Measurements from ENCODE around the gene GFM1. TPM values are rescaled to one million over a fixed set of nuclear protein-coding genes. Genes with fewer than 3 reads are reported as not detected.

GFM1 gene
- polyA plus RNA-seq (2013, experiment 1 of 2; ENCODE audit: insufficient read length): 22.8 TPM
- 23.7 TPM for polyA plus RNA-seq (2013, experiment 2 of 2; ENCODE audit: insufficient read length)

GRCh38 chr3:158644345-158644908 lies at the start of gene GFM1:
Gene GFM1, plus strand, starts transcription at chr3:158644527. Its CDS starts 108 bp downstream, at chr3:158644635.
- DNase-seq: peak; percentile 95

DNA sequence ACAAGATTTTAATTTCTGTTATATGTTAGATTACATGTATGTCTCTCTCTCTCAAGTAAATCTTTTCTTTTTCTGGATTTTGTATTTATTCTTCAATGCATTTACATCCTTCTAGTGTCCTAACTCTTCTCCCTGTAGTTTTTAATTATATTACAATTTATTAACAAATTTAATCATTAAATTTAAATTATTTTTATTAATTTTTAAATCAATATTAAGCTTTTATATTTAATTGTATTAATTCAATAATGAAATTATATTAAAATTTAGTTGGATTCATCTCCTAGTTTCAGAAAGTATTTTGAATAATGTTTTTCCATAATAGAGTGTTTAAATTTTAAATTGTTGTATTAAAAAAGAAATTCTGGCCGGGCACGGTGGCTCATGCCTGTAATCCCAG lies 43.5 kb upstream of the GFM1 start:
- DNase-seq: no peak

DNA sequence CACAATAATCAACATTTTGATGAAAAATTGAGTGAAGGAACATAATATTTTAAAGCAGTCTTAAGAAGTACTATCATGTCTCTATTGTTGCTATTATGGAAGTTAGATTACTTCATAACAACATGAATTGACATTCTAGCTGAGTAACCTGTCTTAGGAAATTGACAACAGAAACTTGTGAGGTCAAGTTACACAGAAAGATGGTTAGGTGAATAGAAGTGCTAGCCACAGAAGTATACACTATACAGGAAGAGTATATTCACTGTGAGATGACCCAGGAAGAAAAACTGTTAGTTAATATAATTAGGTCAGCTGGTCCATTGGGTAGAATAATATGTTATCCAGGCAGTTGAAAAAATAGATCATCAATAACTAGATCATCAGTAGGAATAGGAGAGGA lies 42.1 kb upstream of the GFM1 start:
- DNase-seq: no peak

DNA sequence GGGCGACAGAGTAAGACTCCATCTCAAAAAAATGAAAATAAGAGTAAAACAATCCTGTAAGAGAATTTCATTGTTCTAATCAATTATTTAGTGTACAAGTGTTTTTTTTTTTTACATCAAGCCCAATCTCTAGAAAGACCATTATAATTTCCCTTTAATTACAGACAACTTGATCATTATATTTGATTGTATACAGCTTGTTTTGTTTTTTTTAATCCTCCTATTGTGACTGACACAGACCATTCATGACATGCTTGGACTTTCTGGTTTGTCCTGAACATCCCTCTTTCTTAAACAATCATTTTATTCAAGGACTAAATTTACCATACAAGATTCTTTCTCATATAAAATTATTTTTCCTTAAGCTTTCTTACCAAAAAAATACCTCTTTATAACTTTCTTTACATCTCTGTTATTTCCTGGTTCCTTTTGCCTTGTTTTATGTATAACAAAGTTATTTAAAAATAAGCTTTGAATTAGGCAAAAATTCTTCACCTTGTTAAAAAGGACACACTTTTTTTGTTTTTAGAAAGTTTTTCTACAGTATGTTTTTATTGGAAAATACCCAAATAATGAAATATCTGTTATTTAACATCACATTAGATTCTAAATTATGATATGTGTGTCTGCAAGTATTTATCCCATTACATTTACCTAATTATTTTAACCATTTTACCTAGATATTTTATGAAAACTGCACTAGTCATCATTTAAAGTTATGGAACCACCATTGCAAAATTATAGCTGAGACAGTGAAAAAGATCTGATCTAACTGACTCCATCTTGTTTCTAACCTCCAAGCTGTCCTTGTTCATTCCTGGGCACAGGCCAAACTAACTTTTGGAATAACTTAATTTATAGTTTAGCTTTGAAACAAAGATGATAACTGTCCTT lies 26.1 kb upstream of the GFM1 start:
- DNase-seq: no peak

DNA sequence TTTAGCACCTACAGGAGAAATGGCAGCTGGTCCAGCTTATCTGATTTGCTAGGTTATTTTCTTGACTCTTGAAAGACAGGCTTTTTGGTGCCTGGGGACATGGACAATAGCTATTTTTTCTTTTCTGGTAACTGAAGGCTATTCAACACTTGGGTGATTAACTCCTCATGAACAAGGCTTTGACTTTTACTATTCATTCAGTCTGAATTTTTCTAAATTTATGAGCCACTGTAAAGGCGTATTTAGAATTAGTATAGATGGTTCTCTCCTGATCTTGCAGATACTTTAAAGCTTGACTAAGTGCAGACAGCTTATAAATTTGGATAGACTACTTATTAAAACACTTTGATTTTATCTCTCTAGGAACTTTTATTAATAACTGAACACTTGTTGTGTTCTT lies 18.4 kb upstream of the GFM1 start:
- no peak for DNase-seq

DNA sequence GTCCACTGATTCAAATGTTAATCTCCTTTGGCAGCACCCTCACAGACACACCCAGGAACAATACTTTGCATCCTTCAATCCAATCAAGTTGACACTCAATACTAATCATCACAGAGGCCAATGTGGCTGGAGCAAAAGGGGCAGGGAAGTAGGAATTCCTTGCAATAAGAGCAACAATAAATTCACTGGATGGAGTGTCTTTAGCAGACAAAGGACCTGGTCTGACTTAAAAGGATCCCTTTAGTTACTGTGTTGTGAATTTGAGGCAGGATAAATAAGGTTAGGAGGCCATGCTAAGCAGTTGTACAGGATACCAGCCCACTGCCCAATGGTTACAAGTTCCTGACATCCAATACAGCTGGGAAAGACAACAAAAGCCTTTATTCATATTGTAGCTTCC lies 12.3 kb upstream of the GFM1 start:
- DNase-seq: no peak

DNA sequence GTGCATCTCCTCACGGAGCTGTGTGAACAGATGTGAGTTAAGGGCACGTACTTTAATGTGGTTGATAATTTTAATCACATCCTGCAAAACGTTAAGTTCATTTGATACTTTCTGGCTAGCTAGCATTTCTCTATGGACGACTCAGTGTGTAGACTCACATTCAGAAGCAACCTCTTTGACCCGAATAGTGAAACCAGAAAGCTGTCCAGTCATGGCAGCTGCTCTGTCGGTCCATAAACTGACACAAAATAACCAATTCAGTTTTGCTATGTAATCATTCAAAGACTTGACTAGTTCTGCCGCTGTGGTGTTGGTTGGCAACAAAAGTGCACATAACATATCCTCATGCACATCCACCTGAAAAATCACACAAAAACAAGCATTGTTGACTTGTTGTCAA lies 3.7 kb upstream of the GFM1 start:
- no peak for DNase-seq

DNA sequence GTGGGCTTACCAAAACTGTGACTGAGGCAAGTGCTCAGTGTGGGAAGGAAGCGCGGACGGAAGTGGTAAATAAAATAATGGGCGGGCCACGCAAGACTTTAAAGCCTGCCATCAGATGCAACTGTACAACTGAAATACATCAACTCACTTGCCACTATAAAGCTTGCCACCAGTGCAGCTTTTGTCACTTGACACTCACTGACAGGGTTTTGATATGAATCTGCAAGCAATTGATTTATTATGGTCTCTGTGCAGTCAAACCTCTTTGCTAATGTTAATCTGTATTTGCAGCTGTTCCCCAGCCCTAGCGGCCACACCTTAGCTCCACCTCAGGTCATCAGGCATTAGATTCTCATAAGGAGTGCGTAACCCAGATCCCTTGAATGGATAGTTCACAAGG lies 2.3 kb upstream of the GFM1 start:
- DNase-seq: no peak

DNA sequence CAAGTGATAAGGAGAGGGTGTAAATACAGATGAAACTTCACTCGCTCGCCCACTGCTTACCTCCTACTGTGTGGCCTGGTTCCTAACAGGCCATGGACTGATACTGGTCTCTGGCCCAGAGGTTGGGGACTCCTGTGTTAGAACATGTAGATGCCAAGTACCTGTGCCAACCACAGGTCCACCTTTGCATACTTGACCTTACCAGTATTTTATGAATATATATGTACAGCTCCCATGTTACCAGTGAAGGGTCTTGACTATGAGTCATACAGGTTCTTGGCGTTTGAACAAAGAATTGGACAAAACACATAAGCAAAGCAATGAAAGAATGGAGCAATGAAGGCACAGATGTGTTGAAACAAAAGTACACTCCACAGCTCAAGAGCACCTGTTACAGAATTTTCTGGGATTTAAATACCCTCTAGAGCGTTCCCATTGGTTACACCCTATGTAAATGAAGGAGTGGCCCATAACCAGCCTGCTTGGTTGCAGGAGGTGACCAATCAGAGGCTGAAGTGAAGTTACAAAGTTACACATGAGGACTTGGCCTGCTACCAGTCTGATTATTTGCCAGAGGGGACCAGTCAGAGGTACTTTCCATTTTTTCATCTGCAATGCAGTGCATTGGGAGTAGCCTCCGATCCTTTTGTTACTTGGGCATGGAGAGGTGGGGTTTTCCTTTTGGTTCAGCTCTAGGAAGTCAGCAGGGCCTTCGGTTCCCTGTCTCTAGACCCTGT lies 1.7 kb upstream of the GFM1 start:
- DNase-seq: no peak

DNA sequence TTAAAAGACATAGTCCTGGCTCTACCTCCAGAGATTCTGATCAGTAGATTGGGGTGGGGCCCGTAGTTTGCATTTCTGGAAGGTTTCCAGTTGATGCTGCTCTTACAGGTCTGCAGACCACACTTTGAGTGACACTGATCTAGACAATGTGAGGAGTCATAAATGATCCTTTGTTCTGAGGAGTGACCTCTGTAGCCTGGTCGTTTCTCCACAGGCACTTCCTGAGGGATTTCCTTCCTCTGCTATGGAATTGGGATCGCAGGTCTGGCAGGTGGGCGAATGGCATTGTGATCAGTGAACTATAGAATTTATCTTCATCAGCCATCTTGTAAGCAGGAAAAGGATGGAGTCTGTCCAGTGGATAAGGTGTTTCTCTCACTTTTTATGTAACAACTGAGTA lies 5.5 kb downstream of the GFM1 start:
- DNase-seq: no peak

DNA sequence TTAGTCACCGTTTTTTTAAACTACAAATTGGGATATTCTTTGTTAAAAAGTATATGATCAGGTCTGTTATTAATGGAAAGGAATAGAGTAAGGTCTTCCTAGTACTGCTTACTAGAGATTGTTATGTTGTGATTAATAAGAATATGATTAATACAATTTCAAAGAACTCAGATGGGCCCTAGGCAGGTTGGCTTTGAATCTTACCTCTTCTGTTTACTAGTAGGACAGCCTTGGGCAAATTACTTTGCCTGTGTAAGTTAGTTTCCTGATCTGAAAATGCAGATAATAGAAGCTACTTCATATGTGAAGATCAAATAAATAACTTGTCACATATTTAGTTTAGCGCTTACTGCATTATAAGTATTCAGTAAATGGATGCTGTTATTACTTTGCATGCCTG lies 6.9 kb downstream of the GFM1 start:
- DNase-seq: no peak

DNA sequence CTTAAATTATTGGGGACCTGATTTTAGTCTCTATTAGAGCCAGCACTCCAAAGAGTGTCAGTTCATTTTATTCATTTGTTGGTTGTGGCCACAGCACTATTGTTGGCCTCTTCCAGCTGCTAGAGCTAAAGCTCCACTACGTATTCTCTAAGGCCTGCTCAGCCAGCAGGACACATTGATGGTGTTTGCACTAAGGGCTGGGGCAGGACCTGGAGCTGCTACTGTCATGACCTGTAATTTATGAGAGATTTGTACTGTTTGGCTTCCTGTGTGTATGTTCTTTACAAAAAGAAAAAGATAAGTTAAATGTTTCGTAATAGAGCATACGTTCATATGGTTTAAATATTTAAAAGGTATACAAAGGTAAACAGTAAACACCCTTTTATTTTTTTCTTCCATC lies 8.1 kb downstream of the GFM1 start:
- no peak for DNase-seq

DNA sequence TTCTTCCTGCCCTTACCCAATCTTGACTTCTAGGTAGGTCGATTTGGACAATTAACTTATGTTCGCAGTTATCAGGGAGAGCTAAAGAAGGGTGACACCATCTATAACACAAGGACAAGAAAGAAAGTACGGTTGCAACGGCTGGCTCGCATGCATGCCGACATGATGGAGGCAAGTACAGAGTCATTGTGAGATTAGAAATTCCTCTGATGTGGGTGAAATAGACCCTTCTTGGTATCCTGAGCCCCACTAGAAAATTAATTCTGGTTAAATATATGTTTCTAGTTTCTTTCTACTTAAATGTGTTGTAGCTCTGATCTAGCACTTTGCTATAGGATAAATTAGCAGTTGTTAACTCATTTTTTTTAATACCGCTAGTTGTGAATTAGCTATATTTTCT lies 14.6 kb downstream of the GFM1 start:
- no peak for DNase-seq

DNA sequence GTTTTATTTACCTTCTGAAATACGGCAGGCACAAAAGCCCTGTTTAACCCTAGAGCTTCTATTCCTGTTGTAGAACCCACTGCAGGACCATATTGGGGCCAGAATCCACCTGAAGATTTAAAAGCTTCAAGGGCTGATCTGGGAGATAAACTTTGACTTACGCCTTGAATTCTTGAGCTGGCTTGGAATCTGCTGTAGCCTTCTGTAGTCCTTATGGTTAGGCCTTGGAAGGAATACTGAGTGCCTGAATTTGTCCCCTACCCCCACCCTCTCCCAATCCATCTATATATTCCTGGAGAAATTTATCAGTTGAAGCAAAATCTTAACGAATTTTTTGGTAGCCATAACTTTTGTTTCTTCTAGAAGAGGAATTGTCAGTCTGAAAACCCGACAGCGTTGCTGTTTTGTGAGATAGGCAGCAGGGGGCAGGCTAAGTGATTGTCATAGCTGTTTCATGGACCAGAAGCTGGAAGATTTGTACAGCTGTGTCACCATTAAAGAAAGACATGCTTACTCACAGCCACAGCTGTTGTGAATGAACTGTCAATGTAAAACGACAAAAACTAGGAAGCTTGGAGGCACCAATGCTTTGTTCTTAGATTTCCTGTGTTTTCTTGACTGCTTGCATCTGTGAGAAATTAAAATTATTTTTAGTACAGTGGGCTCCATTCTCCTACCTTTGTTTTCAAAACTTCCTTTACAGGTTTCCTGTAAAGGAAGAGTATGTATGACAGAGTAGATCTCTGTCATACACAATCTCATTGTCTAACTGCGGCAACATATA lies 15.3 kb downstream of the GFM1 start:
- peak; percentile 78 for DNase-seq

DNA sequence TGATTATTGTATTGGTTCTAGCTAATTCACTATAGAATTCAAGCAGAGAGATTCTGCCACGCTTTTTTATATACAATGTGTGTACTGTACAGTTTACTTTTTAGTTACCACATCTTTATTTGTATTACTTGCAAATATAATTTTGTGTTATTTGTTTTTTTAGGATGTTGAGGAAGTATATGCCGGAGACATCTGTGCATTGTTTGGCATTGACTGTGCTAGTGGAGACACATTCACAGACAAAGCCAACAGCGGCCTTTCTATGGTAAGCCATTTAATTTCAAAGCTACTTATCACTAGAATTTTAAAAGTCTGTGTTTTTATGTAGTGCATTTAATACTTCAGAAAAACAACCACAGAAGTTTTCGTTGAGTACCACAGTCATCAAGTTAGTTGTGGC lies 16.4 kb downstream of the GFM1 start:
- no peak for DNase-seq

- no peak for DNase-seq
These were observed 18.9 kb downstream of the GFM1 start for GRCh38 chr3:158663246-158663645.

GRCh38 chr3:158663832-158664231 lies 19.5 kb downstream of the GFM1 start:
- DNase-seq: no peak

DNA sequence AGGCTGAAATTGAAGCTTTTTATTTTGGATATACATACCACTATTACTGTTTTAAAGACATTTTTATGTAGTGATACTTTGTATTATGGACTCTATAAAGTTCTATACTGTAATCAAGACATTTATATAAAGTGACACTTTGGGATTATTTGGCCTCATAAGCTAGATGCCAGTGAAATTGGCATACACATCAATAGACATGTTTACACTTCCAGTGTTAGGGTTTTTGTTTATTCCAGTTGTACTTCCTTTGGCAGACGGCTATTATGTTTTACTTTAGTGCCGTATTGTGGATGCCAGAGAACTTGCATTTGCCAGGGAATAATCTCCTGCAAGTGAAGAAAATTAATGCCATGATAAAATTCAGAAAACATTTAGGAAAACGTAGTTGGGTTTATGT lies 22.1 kb downstream of the GFM1 start:
- DNase-seq: no peak

DNA sequence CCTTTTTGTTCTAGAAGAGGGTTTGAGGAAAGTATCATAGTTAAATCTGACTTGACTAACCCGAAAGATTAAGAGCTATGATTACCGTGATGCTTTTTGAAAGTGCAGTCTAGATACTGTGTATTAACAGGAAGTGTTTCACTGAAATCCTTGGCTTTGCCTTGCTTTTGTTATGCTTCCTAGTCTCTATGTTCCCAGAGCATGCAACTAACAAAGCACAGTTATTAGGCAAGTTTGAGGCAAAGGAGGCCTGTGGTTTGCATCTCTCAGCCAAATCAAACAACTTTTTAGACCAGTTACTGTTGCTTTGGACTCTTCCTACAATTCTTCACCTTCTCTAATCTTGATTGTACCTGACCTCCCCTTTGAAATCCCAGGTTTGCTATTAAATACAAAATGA lies 24.2 kb downstream of the GFM1 start:
- DNase-seq: no peak

DNA sequence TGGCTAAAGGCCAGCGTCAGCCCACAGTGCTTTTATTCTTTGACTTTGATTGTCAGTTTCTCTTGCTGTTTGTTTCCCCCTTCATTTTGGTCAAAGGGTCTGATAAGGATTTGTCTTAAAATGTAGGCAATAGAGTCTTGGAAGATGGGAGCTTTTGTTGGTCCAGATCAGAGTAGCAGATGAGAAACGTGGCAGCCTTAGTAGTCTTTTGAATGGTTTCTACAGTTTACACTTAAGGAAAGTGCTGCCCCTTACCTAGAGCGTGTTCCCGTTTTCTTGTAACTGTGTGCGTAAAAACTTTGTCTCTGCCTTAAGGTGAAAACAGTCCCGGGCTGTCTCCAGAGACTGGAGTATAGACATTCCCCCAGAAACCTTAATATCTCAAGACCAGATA lies 27.5 kb downstream of the GFM1 start:
- no peak for DNase-seq

DNA sequence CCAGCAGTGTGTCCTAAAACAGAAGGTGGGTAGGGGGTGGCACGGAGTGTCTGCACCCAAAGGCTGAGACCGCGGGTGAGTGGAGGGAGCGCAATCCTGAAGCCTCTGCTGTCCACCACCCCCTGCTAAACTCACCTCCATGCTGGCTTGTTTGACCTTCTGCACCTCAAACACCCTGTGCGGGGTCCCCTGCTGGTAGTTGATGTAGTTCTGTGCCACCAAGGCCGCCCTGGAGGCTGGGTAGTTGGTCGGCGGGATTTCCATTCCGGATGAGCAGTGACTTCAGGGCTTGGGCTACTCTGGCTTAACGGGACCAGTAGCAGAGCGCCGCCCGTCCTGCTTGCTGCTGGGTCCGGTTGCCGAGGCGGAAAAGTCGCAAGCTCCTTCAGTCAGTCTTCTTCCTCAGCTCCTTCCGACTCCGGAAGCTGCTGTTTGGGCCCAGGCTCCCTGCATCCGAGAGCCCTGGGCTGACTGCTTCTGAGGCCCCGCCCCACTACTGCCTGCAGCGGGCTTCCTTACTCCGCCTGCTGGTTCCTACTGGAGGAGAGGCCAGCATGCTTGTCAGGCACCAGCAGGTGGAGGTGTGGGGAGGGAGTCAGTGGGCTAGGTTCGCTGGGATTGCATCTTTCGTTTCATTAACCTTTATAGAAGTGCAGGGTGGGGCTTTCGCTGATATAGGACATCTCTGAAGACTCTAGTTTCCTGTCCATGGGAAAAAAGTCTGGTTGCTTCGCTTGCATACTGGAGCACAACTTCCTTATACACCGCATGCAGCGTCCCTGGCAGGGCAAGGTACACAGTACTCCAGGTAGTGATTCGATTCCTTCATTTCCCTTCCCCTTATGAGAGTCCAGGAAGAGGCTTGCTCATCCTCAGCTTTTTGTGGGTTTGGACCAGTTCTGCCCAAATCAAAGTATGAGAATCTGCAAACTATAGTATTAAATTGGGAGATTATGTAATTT lies 28.2 kb downstream of the GFM1 start, which contains the start of gene LXN:
TSS of gene LXN (minus strand) at position 434 of the 962 bp plus-strand sequence. CDS start at position 264, 170 bp downstream.
- peak; percentile 77 for DNase-seq
